A673 (cell line): ENCODE data around the gene DBX1.

Source experiments
- EZH2 ChIP-seq: fragments of 200-600 bp; sonication (generic); IDR thresholded peaks from 2 replicates; pipeline ENCODE4 v1.6.1; 2017; ENCODE audit warnings: borderline replicate concordance, low read depth, mild to moderate bottlenecking, mixed read lengths, antibody characterized with exemption, low read length; ENCODE audit not compliant: poor library complexity, severe bottlenecking
- TF ChIP-seq, protein P1 (sequence below): fragments of 300-800, 200-600 bp; sonication (generic); conservative IDR thresholded peaks from 2 replicates; pipeline ENCODE4 v1.5.1; 2017; ENCODE audit warnings: low read depth, mild to moderate bottlenecking, antibody characterized with exemption, low read length, moderate library complexity, mixed read lengths

GRCh38 chr11:20112291-20113148, 47.8 kb downstream of the DBX1 start:
- no peak for TF ChIP-seq EZH2
- TF ChIP-seq, protein P1, sequence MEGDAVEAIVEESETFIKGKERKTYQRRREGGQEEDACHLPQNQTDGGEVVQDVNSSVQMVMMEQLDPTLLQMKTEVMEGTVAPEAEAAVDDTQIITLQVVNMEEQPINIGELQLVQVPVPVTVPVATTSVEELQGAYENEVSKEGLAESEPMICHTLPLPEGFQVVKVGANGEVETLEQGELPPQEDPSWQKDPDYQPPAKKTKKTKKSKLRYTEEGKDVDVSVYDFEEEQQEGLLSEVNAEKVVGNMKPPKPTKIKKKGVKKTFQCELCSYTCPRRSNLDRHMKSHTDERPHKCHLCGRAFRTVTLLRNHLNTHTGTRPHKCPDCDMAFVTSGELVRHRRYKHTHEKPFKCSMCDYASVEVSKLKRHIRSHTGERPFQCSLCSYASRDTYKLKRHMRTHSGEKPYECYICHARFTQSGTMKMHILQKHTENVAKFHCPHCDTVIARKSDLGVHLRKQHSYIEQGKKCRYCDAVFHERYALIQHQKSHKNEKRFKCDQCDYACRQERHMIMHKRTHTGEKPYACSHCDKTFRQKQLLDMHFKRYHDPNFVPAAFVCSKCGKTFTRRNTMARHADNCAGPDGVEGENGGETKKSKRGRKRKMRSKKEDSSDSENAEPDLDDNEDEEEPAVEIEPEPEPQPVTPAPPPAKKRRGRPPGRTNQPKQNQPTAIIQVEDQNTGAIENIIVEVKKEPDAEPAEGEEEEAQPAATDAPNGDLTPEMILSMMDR = no peak
